ENCODE measurements around the gene TRIM29. TPM values are rescaled to one million over a fixed set of nuclear protein-coding genes. Genes with fewer than 3 reads are reported as not detected.

TRIM29 gene
- total RNA-seq, 5 donors from 2014 or later (not counting 1 experiment from before 2014, with no cell fraction given), result not detected

- no peaks in the 10 kb centered on the region for H3K36me3 ChIP-seq (ENCODE audit: control insufficient read depth in 2 of 2, extremely low read depth in 1 of 2, insufficient read depth in 1 of 2, low read length in 1 of 2)
- H3K27me3 ChIP-seq (replicated peaks in 1 of 2; ENCODE audit: control insufficient read depth in 2 of 2, extremely low read depth in 1 of 2, insufficient read depth in 2 of 2, low read length in 1 of 2), result peaks cover 0 to 29% of the 10 kb centered on the region in 2 experiments
- Mint-ChIP-seq H3K9me3 (no peaks in the 10 kb centered on the region), H3K36me3 (no peaks in the 10 kb centered on the region), H3K27me3 (peaks cover 20 to 30% of the 10 kb centered on the region in 2 donors), H3K4me3 (no peak overlapping the region), H3K27ac (no peak overlapping the region), H3K4me1 (peaks cover 0 to 7% (median 0%) of the 10 kb centered on the region in 3 donors)
- no peaks in the 10 kb centered on the region for H3K4me1 ChIP-seq (ENCODE audit: control insufficient read depth in 1 of 2, extremely low read depth in 1 of 2, insufficient read depth in 2 of 2, low read length in 2 of 2)
- CTCF ChIA-PET, result no interaction called here
- H3K9me3 ChIP-seq, result no peaks in the 10 kb centered on the region
- WGBS (ENCODE audit: insufficient coverage), result 64% methylated on average over 6 of the region's 8 CpGs
- POLR2A ChIA-PET, result no interaction called here
- H3K27ac ChIP-seq (ENCODE audit: low read length), result no peak overlapping the region
- no peak overlapping the region for H3K4me3 ChIP-seq (ENCODE audit: control insufficient read depth in 1 of 2, extremely low read depth in 1 of 2, low read length in 1 of 2)
- DNase-seq, result no peak
- no peak for ATAC-seq (replicated peaks in 1 of 4)
Observed at GRCh38 chr11:120067438-120068113, 70.3 kb downstream of the TRIM29 start.

- peaks cover 0 to 7% (median 0%) of the 10 kb centered on the region in 3 donors for H3K4me1 Mint-ChIP-seq
- no peaks in the 10 kb centered on the region for H3K9me3 Mint-ChIP-seq
- DNase-seq (no peak), ATAC-seq (replicated peaks in 1 of 4) (no peak)
- Histone ChIP-seq H3K27me3 (replicated peaks in 1 of 2; ENCODE audit: control insufficient read depth in 2 of 2, extremely low read depth in 1 of 2, insufficient read depth in 2 of 2, low read length in 1 of 2) (peaks cover 0 to 35% of the 10 kb centered on the region in 2 experiments), H3K36me3 (ENCODE audit: control insufficient read depth in 2 of 2, extremely low read depth in 1 of 2, insufficient read depth in 1 of 2, low read length in 1 of 2) (no peaks in the 10 kb centered on the region), H3K4me3 (ENCODE audit: control insufficient read depth in 1 of 2, extremely low read depth in 1 of 2, low read length in 1 of 2) (no peak overlapping the region), H3K4me1 (ENCODE audit: control insufficient read depth in 1 of 2, extremely low read depth in 1 of 2, insufficient read depth in 2 of 2, low read length in 2 of 2) (no peaks in the 10 kb centered on the region), H3K9me3 (no peaks in the 10 kb centered on the region), H3K27ac (ENCODE audit: low read length) (no peak overlapping the region)
- 73% methylated on average over 3 of the region's 11 CpGs for WGBS (ENCODE audit: insufficient coverage)
- POLR2A ChIA-PET, result no interaction called here
- no peak overlapping the region for H3K4me3 Mint-ChIP-seq
- CTCF ChIA-PET, result no interaction called here
- H3K27me3 Mint-ChIP-seq, result peaks cover 23 to 34% of the 10 kb centered on the region in 2 donors
- H3K27ac Mint-ChIP-seq, result no peak overlapping the region
- no peaks in the 10 kb centered on the region for H3K36me3 Mint-ChIP-seq
Observed at GRCh38 chr11:120066738-120067437, 71.0 kb downstream of the TRIM29 start.

GRCh38 chr11:120065876-120066275 lies 72.0 kb downstream of the TRIM29 start:
- Mint-ChIP-seq H3K4me3 (no peak overlapping the region), H3K36me3 (no peaks in the 10 kb centered on the region), H3K9me3 (no peaks in the 10 kb centered on the region), H3K4me1 (peaks cover 0 to 7% (median 0%) of the 10 kb centered on the region in 3 donors), H3K27ac (no peak overlapping the region), H3K27me3 (peaks cover 26 to 40% of the 10 kb centered on the region in 2 donors)
- DNase-seq (no peak), ATAC-seq (replicated peaks in 1 of 4) (no peak)
- no peaks in the 10 kb centered on the region for H3K36me3 ChIP-seq (ENCODE audit: control insufficient read depth in 2 of 2, extremely low read depth in 1 of 2, insufficient read depth in 1 of 2, low read length in 1 of 2)
- no peaks in the 10 kb centered on the region for H3K9me3 ChIP-seq
- H3K4me3 ChIP-seq (ENCODE audit: control insufficient read depth in 1 of 2, extremely low read depth in 1 of 2, low read length in 1 of 2), result no peak overlapping the region
- H3K4me1 ChIP-seq (ENCODE audit: control insufficient read depth in 1 of 2, extremely low read depth in 1 of 2, insufficient read depth in 2 of 2, low read length in 2 of 2), result no peaks in the 10 kb centered on the region
- WGBS (ENCODE audit: insufficient coverage), result 62% methylated on average over 2 of the region's 3 CpGs
- H3K27ac ChIP-seq (ENCODE audit: low read length), result no peak overlapping the region
- POLR2A ChIA-PET, result no interaction called here
- peaks cover 0 to 43% of the 10 kb centered on the region in 2 experiments for H3K27me3 ChIP-seq (replicated peaks in 1 of 2; ENCODE audit: control insufficient read depth in 2 of 2, extremely low read depth in 1 of 2, insufficient read depth in 2 of 2, low read length in 1 of 2)
- CTCF ChIA-PET, result no interaction called here

GRCh38 chr11:120065176-120065575 lies 72.7 kb downstream of the TRIM29 start:
- Mint-ChIP-seq H3K4me3 (no peak overlapping the region), H3K36me3 (no peaks in the 10 kb centered on the region), H3K9me3 (no peaks in the 10 kb centered on the region), H3K27ac (no peak overlapping the region), H3K4me1 (peaks cover 0 to 7% (median 0%) of the 10 kb centered on the region in 3 donors), H3K27me3 (peaks cover 26 to 43% of the 10 kb centered on the region in 2 donors)
- WGBS (ENCODE audit: insufficient coverage), result 70% methylated on average over 2 of the region's 4 CpGs
- Histone ChIP-seq H3K27ac (ENCODE audit: low read length) (no peak overlapping the region), H3K27me3 (replicated peaks in 1 of 2; ENCODE audit: control insufficient read depth in 2 of 2, extremely low read depth in 1 of 2, insufficient read depth in 2 of 2, low read length in 1 of 2) (peaks cover 0 to 43% of the 10 kb centered on the region in 2 experiments), H3K4me1 (ENCODE audit: control insufficient read depth in 1 of 2, extremely low read depth in 1 of 2, insufficient read depth in 2 of 2, low read length in 2 of 2) (no peaks in the 10 kb centered on the region), H3K36me3 (ENCODE audit: control insufficient read depth in 2 of 2, extremely low read depth in 1 of 2, insufficient read depth in 1 of 2, low read length in 1 of 2) (no peaks in the 10 kb centered on the region), H3K4me3 (ENCODE audit: control insufficient read depth in 1 of 2, extremely low read depth in 1 of 2, low read length in 1 of 2) (no peak overlapping the region), H3K9me3 (no peaks in the 10 kb centered on the region)
- ChIA-PET POLR2A (no interaction called here), CTCF (no interaction called here)
- DNase-seq (no peak), ATAC-seq (replicated peaks in 1 of 4) (no peak)

- Histone ChIP-seq H3K4me1 (ENCODE audit: control insufficient read depth in 1 of 2, extremely low read depth in 1 of 2, insufficient read depth in 2 of 2, low read length in 2 of 2) (no peaks in the 10 kb centered on the region), H3K27ac (ENCODE audit: low read length) (no peak overlapping the region), H3K9me3 (no peaks in the 10 kb centered on the region), H3K36me3 (ENCODE audit: control insufficient read depth in 2 of 2, extremely low read depth in 1 of 2, insufficient read depth in 1 of 2, low read length in 1 of 2) (no peaks in the 10 kb centered on the region), H3K27me3 (replicated peaks in 1 of 2; ENCODE audit: control insufficient read depth in 2 of 2, extremely low read depth in 1 of 2, insufficient read depth in 2 of 2, low read length in 1 of 2) (peaks cover 0 to 43% of the 10 kb centered on the region in 2 experiments), H3K4me3 (ENCODE audit: control insufficient read depth in 1 of 2, extremely low read depth in 1 of 2, low read length in 1 of 2) (no peak overlapping the region)
- no peak overlapping the region for H3K27ac Mint-ChIP-seq
- no peaks in the 10 kb centered on the region for H3K9me3 Mint-ChIP-seq
- peaks cover 0 to 7% (median 0%) of the 10 kb centered on the region in 3 donors for H3K4me1 Mint-ChIP-seq
- DNase-seq, result no peak
- peaks cover 26 to 42% of the 10 kb centered on the region in 2 donors for H3K27me3 Mint-ChIP-seq
- WGBS (ENCODE audit: insufficient coverage), result 83% methylated on average over 5 of the region's 7 CpGs
- no peak overlapping the region for H3K4me3 Mint-ChIP-seq
- POLR2A ChIA-PET, result no interaction called here
- CTCF ChIA-PET, result no interaction called here
- ATAC-seq (replicated peaks in 1 of 4), result no peak
- no peaks in the 10 kb centered on the region for H3K36me3 Mint-ChIP-seq
Observed at GRCh38 chr11:120064341-120064740, 73.6 kb downstream of the TRIM29 start.

- no peak overlapping the region for H3K4me3 ChIP-seq (ENCODE audit: control insufficient read depth in 1 of 2, extremely low read depth in 1 of 2, low read length in 1 of 2)
- H3K27ac ChIP-seq (ENCODE audit: low read length), result no peak overlapping the region
- H3K4me1 ChIP-seq (ENCODE audit: control insufficient read depth in 1 of 2, extremely low read depth in 1 of 2, insufficient read depth in 2 of 2, low read length in 2 of 2), result no peaks in the 10 kb centered on the region
- no peak for ATAC-seq (replicated peaks in 1 of 4)
- Mint-ChIP-seq H3K4me1 (peaks cover 0 to 7% (median 0%) of the 10 kb centered on the region in 3 donors), H3K4me3 (no peak overlapping the region), H3K36me3 (no peaks in the 10 kb centered on the region), H3K9me3 (no peaks in the 10 kb centered on the region), H3K27me3 (peaks cover 22 to 39% of the 10 kb centered on the region in 2 donors), H3K27ac (no peak overlapping the region)
- H3K9me3 ChIP-seq, result no peaks in the 10 kb centered on the region
- no peaks in the 10 kb centered on the region for H3K36me3 ChIP-seq (ENCODE audit: control insufficient read depth in 2 of 2, extremely low read depth in 1 of 2, insufficient read depth in 1 of 2, low read length in 1 of 2)
- ChIA-PET POLR2A (no interaction called here), CTCF (no interaction called here)
- DNase-seq, result no peak
- WGBS (ENCODE audit: insufficient coverage), result 70% methylated on average over 5 of the region's 7 CpGs
- H3K27me3 ChIP-seq (replicated peaks in 1 of 2; ENCODE audit: control insufficient read depth in 2 of 2, extremely low read depth in 1 of 2, insufficient read depth in 2 of 2, low read length in 1 of 2), result peaks cover 0 to 43% of the 10 kb centered on the region in 2 experiments
Observed at GRCh38 chr11:120063686-120064340, 74.1 kb downstream of the TRIM29 start.
